GM19240 (cell line): ENCODE measurements around the gene PDCD5.
A peak's percentile ranks its signal among the peaks of the same experiment; 100 is the strongest.
"Not testable (repeated sequence)": the region's sequence is repeated elsewhere in the genome, so short reads cannot be mapped to it uniquely, and the experiment has no call there.

Experiments
- DNase-seq: peaks from one replicate; pipeline ENCODE4 v3.0.0; 2011; ENCODE audit warnings: low spot score; ENCODE audit not compliant: insufficient read length

The PDCD5 gene

GRCh38 chr19:32576790-32577189 is 4.2 kb upstream of the PDCD5 start:
- DNase-seq: no peak

GRCh38 chr19:32580353-32580900 is 563 bp upstream of the PDCD5 start:
- DNase-seq: peak; percentile 14

- DNase-seq: no peak
Observed at GRCh38 chr19:32581705-32582179, 752 bp downstream of the PDCD5 start.

GRCh38 chr19:32587747-32588504 is 6.9 kb downstream of the PDCD5 start:
- DNase-seq: not testable (repeated sequence)

GRCh38 chr19:32594021-32594420 is 13.0 kb downstream of the PDCD5 start:
- DNase-seq: no peak

- DNase-seq: no peak
Observed at GRCh38 chr19:32595491-32595890, 14.5 kb downstream of the PDCD5 start.

- no peak for DNase-seq
Observed at GRCh38 chr19:32598022-32598421, 17.0 kb downstream of the PDCD5 start.

- no peak for DNase-seq
Observed at GRCh38 chr19:32599258-32599657, 18.3 kb downstream of the PDCD5 start.

GRCh38 chr19:32599736-32600157 is 18.8 kb downstream of the PDCD5 start:
- peak; percentile 38 for DNase-seq

- no peak for DNase-seq
Observed at GRCh38 chr19:32603961-32604360, 23.0 kb downstream of the PDCD5 start.

- DNase-seq: no peak
Observed at GRCh38 chr19:32605544-32605943, 24.6 kb downstream of the PDCD5 start.

- no peak for DNase-seq
Observed at GRCh38 chr19:32606289-32606688, 25.3 kb downstream of the PDCD5 start.

GRCh38 chr19:32607479-32607878 is 26.5 kb downstream of the PDCD5 start:
- DNase-seq: no peak

GRCh38 chr19:32611161-32611560 is 30.2 kb downstream of the PDCD5 start:
- DNase-seq: no peak

GRCh38 chr19:32613008-32613407 is 32.0 kb downstream of the PDCD5 start:
- DNase-seq: no peak

GRCh38 chr19:32614916-32615315 is 33.9 kb downstream of the PDCD5 start:
- DNase-seq: no peak

- DNase-seq: no peak
Observed at GRCh38 chr19:32615569-32615968, 34.6 kb downstream of the PDCD5 start.

GRCh38 chr19:32619051-32619685 is 38.2 kb downstream of the PDCD5 start:
- no peak for DNase-seq

GRCh38 chr19:32622002-32622401 is 41.0 kb downstream of the PDCD5 start:
- DNase-seq: no peak

- no peak for DNase-seq
Observed at GRCh38 chr19:32624410-32624809, 43.4 kb downstream of the PDCD5 start.

GRCh38 chr19:32626969-32627368 is 46.0 kb downstream of the PDCD5 start:
- DNase-seq: no peak

- DNase-seq: no peak
Observed at GRCh38 chr19:32627714-32628270, 46.8 kb downstream of the PDCD5 start.
